Measurements from ENCODE around the gene SMCO4. TPM values are rescaled to one million over a fixed set of nuclear protein-coding genes. Genes with fewer than 3 reads are reported as not detected.

Gene SMCO4
- total RNA-seq, 6 experiments from 2014 or later: 8.6 to 13.1 (median 11.0) TPM

DNA sequence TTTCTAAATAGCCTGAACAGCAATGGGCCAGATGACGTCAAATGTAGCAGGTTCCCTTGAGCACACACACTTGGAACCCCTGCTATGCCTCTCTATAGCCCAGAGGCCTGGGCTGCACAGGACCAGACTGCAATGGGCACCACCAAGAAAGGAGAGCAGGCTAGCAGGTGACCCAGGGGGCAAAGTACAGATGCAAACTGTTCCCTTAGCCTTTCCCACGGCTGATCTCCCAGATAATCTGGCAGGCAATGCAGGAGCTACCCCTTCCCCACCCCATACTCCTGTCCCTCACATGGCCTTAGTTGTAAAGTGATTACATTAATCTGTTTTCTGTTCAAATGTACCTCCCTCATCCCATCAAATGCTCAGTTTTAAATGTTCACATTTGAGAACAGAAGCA, 41.3 kb downstream of the SMCO4 start:
- H3K27me3 Mint-ChIP-seq (ENCODE audit: insufficient read depth): no peaks in the 10 kb centered on the region; the same call in 1 of the 2 replicates
- peaks cover 10% of the 10 kb centered on the region for H3K4me1 Mint-ChIP-seq (ENCODE audit: low read depth)
- H3K36me3 Mint-ChIP-seq (ENCODE audit: low read depth): no peaks in the 10 kb centered on the region
- DNase-seq: no peak
- H3K27ac Mint-ChIP-seq: no peak overlapping the region
- TF ChIP-seq, protein P1, sequence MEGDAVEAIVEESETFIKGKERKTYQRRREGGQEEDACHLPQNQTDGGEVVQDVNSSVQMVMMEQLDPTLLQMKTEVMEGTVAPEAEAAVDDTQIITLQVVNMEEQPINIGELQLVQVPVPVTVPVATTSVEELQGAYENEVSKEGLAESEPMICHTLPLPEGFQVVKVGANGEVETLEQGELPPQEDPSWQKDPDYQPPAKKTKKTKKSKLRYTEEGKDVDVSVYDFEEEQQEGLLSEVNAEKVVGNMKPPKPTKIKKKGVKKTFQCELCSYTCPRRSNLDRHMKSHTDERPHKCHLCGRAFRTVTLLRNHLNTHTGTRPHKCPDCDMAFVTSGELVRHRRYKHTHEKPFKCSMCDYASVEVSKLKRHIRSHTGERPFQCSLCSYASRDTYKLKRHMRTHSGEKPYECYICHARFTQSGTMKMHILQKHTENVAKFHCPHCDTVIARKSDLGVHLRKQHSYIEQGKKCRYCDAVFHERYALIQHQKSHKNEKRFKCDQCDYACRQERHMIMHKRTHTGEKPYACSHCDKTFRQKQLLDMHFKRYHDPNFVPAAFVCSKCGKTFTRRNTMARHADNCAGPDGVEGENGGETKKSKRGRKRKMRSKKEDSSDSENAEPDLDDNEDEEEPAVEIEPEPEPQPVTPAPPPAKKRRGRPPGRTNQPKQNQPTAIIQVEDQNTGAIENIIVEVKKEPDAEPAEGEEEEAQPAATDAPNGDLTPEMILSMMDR (IDR thresholded peaks at IDR 0.05): no peak
- H3K9me3 Mint-ChIP-seq: no peaks in the 10 kb centered on the region
- no peak overlapping the region for H3K4me3 Mint-ChIP-seq

DNA sequence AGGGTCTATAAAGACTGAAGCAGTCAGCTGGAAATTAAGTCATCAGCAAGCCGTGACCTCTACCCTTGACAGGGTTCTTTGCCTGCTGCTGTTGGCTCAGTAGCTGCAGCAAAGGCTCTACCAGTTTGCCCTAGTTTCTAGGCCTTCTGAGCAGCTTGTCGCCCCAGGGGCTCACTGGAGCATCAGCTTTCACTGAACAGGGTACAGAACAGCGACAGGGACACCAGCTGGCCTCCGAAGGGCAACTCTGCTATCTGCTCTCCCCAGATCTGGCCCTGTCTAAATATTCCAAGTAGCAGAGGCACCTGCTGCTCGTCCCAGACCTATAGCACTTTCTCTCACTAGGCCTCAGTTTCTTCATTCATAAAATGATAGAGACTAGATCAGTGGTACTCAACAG, 42.4 kb downstream of the SMCO4 start:
- no peaks in the 10 kb centered on the region for H3K36me3 Mint-ChIP-seq (ENCODE audit: low read depth)
- H3K4me1 Mint-ChIP-seq (ENCODE audit: low read depth): peaks cover 10% of the 10 kb centered on the region
- DNase-seq: no peak
- H3K9me3 Mint-ChIP-seq: no peaks in the 10 kb centered on the region
- no peak overlapping the region for H3K27ac Mint-ChIP-seq
- no peaks in the 10 kb centered on the region; the same call in 1 of the 2 replicates for H3K27me3 Mint-ChIP-seq (ENCODE audit: insufficient read depth)
- TF ChIP-seq, protein P1 (IDR thresholded peaks at IDR 0.05): no peak
- H3K4me3 Mint-ChIP-seq: no peak overlapping the region

GRCh38 chr11:93498641-93499040, 44.5 kb downstream of the SMCO4 start:
- Mint-ChIP-seq H3K9me3 (no peaks in the 10 kb centered on the region), H3K27ac (no peak overlapping the region), H3K36me3 (ENCODE audit: low read depth) (no peaks in the 10 kb centered on the region), H3K4me1 (ENCODE audit: low read depth) (peaks cover 10% of the 10 kb centered on the region), H3K4me3 (no peak overlapping the region), H3K27me3 (ENCODE audit: insufficient read depth) (no peaks in the 10 kb centered on the region; the same call in 1 of the 2 replicates)
- TF ChIP-seq, protein P1 (IDR thresholded peaks at IDR 0.05): no peak
- DNase-seq: peak; percentile 7

DNA sequence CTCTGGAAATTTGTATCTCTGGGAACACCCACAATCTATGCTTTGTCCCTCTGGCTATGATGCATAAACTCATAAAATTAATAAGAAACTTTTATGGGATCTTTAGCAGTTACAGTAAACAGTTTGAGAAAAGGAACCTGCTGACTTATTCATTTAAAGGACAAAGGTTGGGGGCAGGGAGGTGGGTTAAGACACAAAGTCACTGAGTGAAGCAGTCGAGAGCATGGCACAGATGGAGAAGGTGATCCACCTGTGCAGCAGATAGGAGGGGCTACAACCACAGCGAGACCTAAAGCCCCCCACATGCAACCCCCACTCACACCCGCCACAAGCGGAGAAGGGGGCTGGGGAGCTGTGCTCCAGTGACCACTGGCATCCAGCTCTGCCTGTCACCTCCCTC, 45.0 kb downstream of the SMCO4 start:
- no peak overlapping the region for H3K27ac Mint-ChIP-seq
- H3K36me3 Mint-ChIP-seq (ENCODE audit: low read depth): no peaks in the 10 kb centered on the region
- no peak for DNase-seq
- TF ChIP-seq, protein P1 (IDR thresholded peaks at IDR 0.05): no peak
- H3K27me3 Mint-ChIP-seq (ENCODE audit: insufficient read depth): no peaks in the 10 kb centered on the region; the same call in 1 of the 2 replicates
- H3K4me3 Mint-ChIP-seq: no peak overlapping the region
- H3K9me3 Mint-ChIP-seq: no peaks in the 10 kb centered on the region
- H3K4me1 Mint-ChIP-seq (ENCODE audit: low read depth): peaks cover 10% of the 10 kb centered on the region

- H3K27me3 Mint-ChIP-seq (ENCODE audit: insufficient read depth): no peaks in the 10 kb centered on the region; the same call in 1 of the 2 replicates
These were observed 45.6 kb downstream of the SMCO4 start for GRCh38 chr11:93497596-93497995.

More at GRCh38 chr11:93497596-93497995, 45.6 kb downstream of the SMCO4 start:
- H3K27ac Mint-ChIP-seq: no peak overlapping the region
- TF ChIP-seq, protein P1 (IDR thresholded peaks at IDR 0.05): no peak
- no peak for DNase-seq
- no peaks in the 10 kb centered on the region for H3K36me3 Mint-ChIP-seq (ENCODE audit: low read depth)
- H3K4me1 Mint-ChIP-seq (ENCODE audit: low read depth): peaks cover 10% of the 10 kb centered on the region
- H3K4me3 Mint-ChIP-seq: no peak overlapping the region
- no peaks in the 10 kb centered on the region for H3K9me3 Mint-ChIP-seq

All from HFFc6 (cell line).